HepG2 (cell line): Measurements from ENCODE around the gene SLC4A2. TPM values are rescaled to one million over a fixed set of nuclear protein-coding genes. Genes with fewer than 3 reads are reported as not detected.

ENCODE experiments used
- BORCS8-MEF2B ChIP-seq: sonication (generic); formaldehyde crosslinking; IDR thresholded peaks from 2 replicates; pipeline ENCODE4 v1.8.0; 2022; ENCODE audit warnings: mild to moderate bottlenecking, missing genetic modification reagents
- ELF1 ChIP-seq: sonication (generic); formaldehyde crosslinking; IDR thresholded peaks from 2 replicates; pipeline ENCODE4 v1.4.0; 2020; ENCODE audit warnings: missing genetic modification reagents
- ETV6 ChIP-seq: sonication (generic); formaldehyde crosslinking; conservative IDR thresholded peaks from 2 replicates; pipeline ENCODE4 v1.4.0; 2020; ENCODE audit warnings: missing genetic modification reagents
- HMG20B ChIP-seq: conservative IDR thresholded peaks from 2 replicates; pipeline ENCODE4 v1.6.1; 2016; ENCODE audit warnings: missing genetic modification reagents, missing compliant biosample characterization
- HNF4G ChIP-seq, 2 experiments: sonication (generic) in 1 of 2; formaldehyde crosslinking in 1 of 2; IDR thresholded peaks; 2 replicates each; pipeline versions ENCODE4 v1.4.0 to v1.6.1; 2011 to 2020; ENCODE audit warnings: borderline replicate concordance in 2 of 2, low read depth in 2 of 2, mild to moderate bottlenecking in 2 of 2, low read length in 1 of 2, missing genetic modification reagents in 1 of 2, moderate library complexity in 1 of 2
- ISX ChIP-seq: sonication (generic); formaldehyde crosslinking; conservative IDR thresholded peaks from 2 replicates; pipeline ENCODE4 v1.5.0; 2020; ENCODE audit warnings: missing genetic modification reagents
- KDM4B ChIP-seq: sonication (generic); formaldehyde crosslinking; IDR thresholded peaks from 2 replicates; pipeline ENCODE4 v1.4.0; 2020; ENCODE audit warnings: missing genetic modification reagents
- MTF1 ChIP-seq: sonication (generic); formaldehyde crosslinking; IDR thresholded peaks from 2 replicates; pipeline ENCODE4 v1.5.0; 2020; ENCODE audit warnings: missing genetic modification reagents
- SIN3A ChIP-seq: IDR thresholded peaks from 2 replicates; pipeline ENCODE4 v1.6.1; 2011; ENCODE audit warnings: low read depth, mild to moderate bottlenecking, control low read depth, low read length, borderline replicate concordance
- SOX6 ChIP-seq, 2 experiments: fragments of 450-650 bp in 1 of 2; sonication (generic) in 1 of 2; formaldehyde crosslinking in 1 of 2; IDR thresholded peaks; 2 replicates each; pipeline versions ENCODE4 v1.4.0 to v1.6.1; 2017 to 2020; ENCODE audit warnings: antibody characterized with exemption in 1 of 2, mild to moderate bottlenecking in 1 of 2, missing genetic modification reagents in 1 of 2
- ZFP37 ChIP-seq: sonication (generic); formaldehyde crosslinking; IDR thresholded peaks from 2 replicates; pipeline ENCODE4 v1.4.0; 2020; ENCODE audit warnings: missing genetic modification reagents, borderline replicate concordance
- ZFYVE20 ChIP-seq: sonication (generic); formaldehyde crosslinking; IDR thresholded peaks from 2 replicates; pipeline ENCODE4 v1.8.0; 2023; ENCODE audit warnings: low read depth, mild to moderate bottlenecking, moderate library complexity, missing genetic modification reagents, borderline replicate concordance
- ZNF138 ChIP-seq: sonication (generic); formaldehyde crosslinking; IDR thresholded peaks from 2 replicates; pipeline ENCODE4 v1.5.0; 2020; ENCODE audit warnings: mild to moderate bottlenecking, low read depth, missing genetic modification reagents
- ZNF292 ChIP-seq: sonication (generic); formaldehyde crosslinking; IDR thresholded peaks from 2 replicates; pipeline ENCODE4 v1.8.1; 2022; ENCODE audit warnings: mild to moderate bottlenecking, low read depth, missing genetic modification reagents, borderline replicate concordance
- ZNF333 ChIP-seq: sonication (generic); formaldehyde crosslinking; IDR thresholded peaks from 2 replicates; pipeline ENCODE4 v1.4.0; 2020; ENCODE audit warnings: mild to moderate bottlenecking, missing genetic modification reagents, borderline replicate concordance
- ZNF335 ChIP-seq: sonication (generic); formaldehyde crosslinking; IDR thresholded peaks from 2 replicates; pipeline ENCODE4 v1.4.0; 2020; ENCODE audit warnings: missing genetic modification reagents
- ZNF33A ChIP-seq: sonication (generic); formaldehyde crosslinking; IDR thresholded peaks from 2 replicates; pipeline ENCODE4 v1.5.1; 2020; ENCODE audit warnings: missing genetic modification reagents, mild to moderate bottlenecking, moderate library complexity, borderline replicate concordance
- ZNF484 ChIP-seq: sonication (generic); formaldehyde crosslinking; IDR thresholded peaks from 2 replicates; pipeline ENCODE4 v1.5.1; 2020; ENCODE audit warnings: mild to moderate bottlenecking, low read depth, missing genetic modification reagents, borderline replicate concordance
- ZNF546 ChIP-seq: sonication (generic); formaldehyde crosslinking; conservative IDR thresholded peaks from 2 replicates; pipeline ENCODE4 v1.8.1; 2023; ENCODE audit warnings: mild to moderate bottlenecking, missing genetic modification reagents
- ZNF547 ChIP-seq: sonication (generic); formaldehyde crosslinking; IDR thresholded peaks from 2 replicates; pipeline ENCODE4 v1.5.1; 2020; ENCODE audit warnings: mild to moderate bottlenecking, missing genetic modification reagents
- polyA plus RNA-seq, 8 experiments: library from polyadenylated mRNA; depleted of rRNA in 3 of 8; stranded (reverse) in 7 of 8; unstranded in 1 of 8; fragments of >200 nt; fragmentation: Illumina TruSeq in 4 of 8; extraction: Trizol in 4 of 8; gene quantifications; 2 replicates each; pipeline versions ENCODE4 v1.2.1 to v1.2.3, GENCODE V29; 2011 to 2016; ENCODE audit warnings: low read depth in 4 of 8, missing spikeins in 1 of 8, mixed read lengths in 1 of 8; ENCODE audit not compliant: insufficient read depth in 1 of 8
- total RNA-seq, 5 experiments: library from RNA; depleted of rRNA; stranded (reverse); fragments of >200 nt; fragmentation: Illumina TruSeq; extraction: Trizol; gene quantifications; 2 replicates each; pipeline ENCODE4 v1.2.3, GENCODE V29; 2016; ENCODE audit warnings: low read depth in 1 of 5
- TF ChIP-seq, protein P1 (sequence below): sonication (generic); formaldehyde crosslinking; IDR thresholded peaks from 2 replicates; pipeline ENCODE4; 2020; ENCODE audit warnings: missing genetic modification reagents, mild to moderate bottlenecking, borderline replicate concordance
- TF ChIP-seq, protein P2 (sequence below): sonication (generic); formaldehyde crosslinking; IDR thresholded peaks from 2 replicates; pipeline ENCODE4 v1.4.0; 2020; ENCODE audit warnings: missing genetic modification reagents, mild to moderate bottlenecking, borderline replicate concordance
- TF ChIP-seq, protein P3 (sequence below): sonication (generic); formaldehyde crosslinking; IDR thresholded peaks from 2 replicates; pipeline ENCODE4 v1.4.0; 2020; ENCODE audit warnings: mild to moderate bottlenecking, missing genetic modification reagents, borderline replicate concordance

SLC4A2 gene
- total and polyA plus RNA-seq, 2 of the 13 experiments (the other 11 are each of a cell fraction or from before 2014, with no cell fraction given), result 51.9 to 73.4 TPM

DNA sequence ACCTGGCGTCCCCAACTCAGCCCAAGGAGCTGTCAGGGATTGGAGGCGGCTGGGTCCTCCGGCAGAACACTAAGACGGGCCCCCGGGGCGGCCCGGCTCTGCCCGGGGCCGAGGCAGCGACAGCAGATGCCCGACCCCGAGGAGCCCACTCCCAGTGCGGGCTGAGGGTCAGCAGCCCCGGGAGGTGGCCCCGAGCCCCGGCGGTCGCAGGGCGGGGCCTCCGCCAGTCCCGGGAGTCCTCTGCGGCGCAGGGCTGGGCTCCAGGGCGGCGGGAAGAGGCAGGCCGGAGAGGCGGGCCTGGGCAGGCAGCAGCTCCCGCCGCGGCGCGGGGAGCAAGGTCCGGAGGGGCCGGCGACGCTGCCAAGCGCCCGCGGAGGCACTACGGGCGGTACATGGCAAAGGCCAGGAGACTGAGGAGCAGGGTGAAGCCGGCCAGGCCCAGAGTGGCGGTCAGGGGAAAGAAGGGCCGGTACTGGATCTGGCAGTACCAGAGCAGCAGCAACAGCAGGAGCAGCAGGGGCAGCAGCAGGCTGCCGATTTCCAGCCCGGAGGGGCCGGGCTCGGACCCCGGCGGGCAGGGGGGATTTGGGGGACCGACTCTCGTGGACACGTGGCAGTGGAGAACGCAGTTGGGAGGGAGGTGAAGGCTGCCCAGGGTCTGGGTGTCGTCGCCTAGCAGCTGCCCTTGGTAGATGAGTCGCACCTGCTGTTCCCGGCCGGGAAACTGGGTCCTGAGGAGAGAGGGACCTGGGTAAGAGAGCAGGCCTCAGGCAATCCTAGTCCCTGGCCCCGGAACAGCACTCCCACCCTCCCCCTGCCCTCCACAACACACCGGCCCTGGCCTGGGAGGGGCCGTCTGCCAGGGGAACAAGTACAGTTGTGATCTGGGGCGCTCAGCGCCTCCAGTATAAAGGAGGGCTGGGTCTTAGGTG is 22.0 kb downstream of the SLC4A2 start (continued):
- TF ChIP-seq, protein P1, sequence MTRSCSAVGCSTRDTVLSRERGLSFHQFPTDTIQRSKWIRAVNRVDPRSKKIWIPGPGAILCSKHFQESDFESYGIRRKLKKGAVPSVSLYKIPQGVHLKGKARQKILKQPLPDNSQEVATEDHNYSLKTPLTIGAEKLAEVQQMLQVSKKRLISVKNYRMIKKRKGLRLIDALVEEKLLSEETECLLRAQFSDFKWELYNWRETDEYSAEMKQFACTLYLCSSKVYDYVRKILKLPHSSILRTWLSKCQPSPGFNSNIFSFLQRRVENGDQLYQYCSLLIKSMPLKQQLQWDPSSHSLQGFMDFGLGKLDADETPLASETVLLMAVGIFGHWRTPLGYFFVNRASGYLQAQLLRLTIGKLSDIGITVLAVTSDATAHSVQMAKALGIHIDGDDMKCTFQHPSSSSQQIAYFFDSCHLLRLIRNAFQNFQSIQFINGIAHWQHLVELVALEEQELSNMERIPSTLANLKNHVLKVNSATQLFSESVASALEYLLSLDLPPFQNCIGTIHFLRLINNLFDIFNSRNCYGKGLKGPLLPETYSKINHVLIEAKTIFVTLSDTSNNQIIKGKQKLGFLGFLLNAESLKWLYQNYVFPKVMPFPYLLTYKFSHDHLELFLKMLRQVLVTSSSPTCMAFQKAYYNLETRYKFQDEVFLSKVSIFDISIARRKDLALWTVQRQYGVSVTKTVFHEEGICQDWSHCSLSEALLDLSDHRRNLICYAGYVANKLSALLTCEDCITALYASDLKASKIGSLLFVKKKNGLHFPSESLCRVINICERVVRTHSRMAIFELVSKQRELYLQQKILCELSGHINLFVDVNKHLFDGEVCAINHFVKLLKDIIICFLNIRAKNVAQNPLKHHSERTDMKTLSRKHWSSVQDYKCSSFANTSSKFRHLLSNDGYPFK (CRISPR knock-in tag), result no peak; the same call in 1 of the 2 replicates
- TF ChIP-seq ISX, result no peak
- no peak for TF ChIP-seq ZNF292 (CRISPR knock-in tag)
- TF ChIP-seq ZNF547 (CRISPR knock-in tag), result no peak
- TF ChIP-seq ELF1, result no peak
- TF ChIP-seq KDM4B, result no peak
- TF ChIP-seq, protein P2, sequence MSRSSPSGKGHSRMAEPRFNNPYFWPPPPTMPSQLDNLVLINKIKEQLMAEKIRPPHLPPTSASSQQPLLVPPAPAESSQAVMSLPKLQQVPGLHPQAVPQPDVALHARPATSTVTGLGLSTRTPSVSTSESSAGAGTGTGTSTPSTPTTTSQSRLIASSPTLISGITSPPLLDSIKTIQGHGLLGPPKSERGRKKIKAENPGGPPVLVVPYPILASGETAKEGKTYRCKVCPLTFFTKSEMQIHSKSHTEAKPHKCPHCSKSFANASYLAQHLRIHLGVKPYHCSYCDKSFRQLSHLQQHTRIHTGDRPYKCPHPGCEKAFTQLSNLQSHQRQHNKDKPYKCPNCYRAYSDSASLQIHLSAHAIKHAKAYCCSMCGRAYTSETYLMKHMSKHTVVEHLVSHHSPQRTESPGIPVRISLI (CRISPR knock-in tag), result no peak
- TF ChIP-seq ZNF484 (CRISPR knock-in tag), result no peak
- no peak for TF ChIP-seq ZNF138 (CRISPR knock-in tag)
- no peak for TF ChIP-seq SIN3A
- no peak for TF ChIP-seq HNF4G (IDR thresholded peaks at IDR 0.05; ENCODE audit: borderline replicate concordance, low read depth, low read length)
- TF ChIP-seq HNF4G (CRISPR knock-in tag; IDR thresholded peaks at IDR 0.05; ENCODE audit: borderline replicate concordance, low read depth), result no peak
- no peak for TF ChIP-seq ZNF333 (CRISPR knock-in tag)
- TF ChIP-seq, protein P3, sequence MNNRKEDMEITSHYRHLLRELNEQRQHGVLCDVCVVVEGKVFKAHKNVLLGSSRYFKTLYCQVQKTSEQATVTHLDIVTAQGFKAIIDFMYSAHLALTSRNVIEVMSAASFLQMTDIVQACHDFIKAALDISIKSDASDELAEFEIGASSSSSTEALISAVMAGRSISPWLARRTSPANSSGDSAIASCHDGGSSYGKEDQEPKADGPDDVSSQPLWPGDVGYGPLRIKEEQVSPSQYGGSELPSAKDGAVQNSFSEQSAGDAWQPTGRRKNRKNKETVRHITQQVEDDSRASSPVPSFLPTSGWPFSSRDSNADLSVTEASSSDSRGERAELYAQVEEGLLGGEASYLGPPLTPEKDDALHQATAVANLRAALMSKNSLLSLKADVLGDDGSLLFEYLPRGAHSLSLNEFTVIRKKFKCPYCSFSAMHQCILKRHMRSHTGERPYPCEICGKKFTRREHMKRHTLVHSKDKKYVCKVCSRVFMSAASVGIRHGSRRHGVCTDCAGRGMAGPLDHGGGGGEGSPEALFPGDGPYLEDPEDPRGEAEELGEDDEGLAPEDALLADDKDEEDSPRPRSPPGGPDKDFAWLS (CRISPR knock-in tag), result no peak
- no peak for TF ChIP-seq ZNF33A (CRISPR knock-in tag)
- TF ChIP-seq ZFP37 (CRISPR knock-in tag), result no peak
- no peak for TF ChIP-seq MTF1 (CRISPR knock-in tag)
- TF ChIP-seq ZFYVE20 (CRISPR knock-in tag), result no peak
- TF ChIP-seq SOX6 (IDR thresholded peaks at IDR 0.05), result no peak
- no peak for TF ChIP-seq SOX6 (CRISPR knock-in tag; IDR thresholded peaks at IDR 0.05)
- no peak for TF ChIP-seq ZNF546
- no peak for TF ChIP-seq HMG20B
- TF ChIP-seq ETV6, result 0 out of 2 replicates have a peak, but pooled peaks have one; percentile 32
- TF ChIP-seq BORCS8-MEF2B (CRISPR knock-in tag), result no peak
- TF ChIP-seq ZNF335 (CRISPR knock-in tag), result no peak
